Measurements from ENCODE around the gene ZBTB7C. TPM values are rescaled to one million over a fixed set of nuclear protein-coding genes. Genes with fewer than 3 reads are reported as not detected.

ZBTB7C gene
- total and polyA plus RNA-seq, 5 donors = 0.88 to 3.7 (median 2.0) TPM

DNA sequence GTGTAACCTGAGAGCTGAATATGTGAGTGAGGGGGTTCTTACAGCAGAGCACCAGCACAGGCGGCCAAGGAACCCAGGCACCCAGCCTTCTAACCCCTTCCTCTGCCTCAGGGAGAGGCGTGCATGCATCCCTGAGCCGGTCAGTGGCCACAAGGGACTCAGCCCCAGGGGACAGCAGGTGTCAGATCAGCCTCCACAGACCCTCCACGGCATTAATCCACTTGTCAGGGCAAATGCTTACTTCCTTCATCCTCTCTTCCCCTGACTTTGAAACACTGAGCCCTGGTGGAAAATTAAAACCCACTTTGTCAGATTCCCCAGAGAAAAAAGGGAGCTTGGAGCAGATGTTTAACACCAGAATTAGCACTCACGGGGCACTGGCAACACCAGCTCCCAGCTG lies 418.2 kb downstream of the ZBTB7C start:
- ATAC-seq (no peak), DNase-seq (no peak)
- no peaks in the 10 kb centered on the region for H3K27me3 ChIP-seq (ENCODE audit: control insufficient read depth, insufficient read depth)
- H3K9me3 ChIP-seq (ENCODE audit: control insufficient read depth, low read length) = no peaks in the 10 kb centered on the region
- intact Hi-C loops (cut with DNase I) = no loop called here
- WGBS = 75% methylated on average over 5 of the region's 5 CpGs
- no peak overlapping the region for H3K4me3 ChIP-seq (ENCODE audit: low read length)
- H3K4me1 ChIP-seq (ENCODE audit: control insufficient read depth, insufficient read depth, low read length) = no peaks in the 10 kb centered on the region
- no peak overlapping the region for H3K27ac ChIP-seq (ENCODE audit: low read length)

DNA sequence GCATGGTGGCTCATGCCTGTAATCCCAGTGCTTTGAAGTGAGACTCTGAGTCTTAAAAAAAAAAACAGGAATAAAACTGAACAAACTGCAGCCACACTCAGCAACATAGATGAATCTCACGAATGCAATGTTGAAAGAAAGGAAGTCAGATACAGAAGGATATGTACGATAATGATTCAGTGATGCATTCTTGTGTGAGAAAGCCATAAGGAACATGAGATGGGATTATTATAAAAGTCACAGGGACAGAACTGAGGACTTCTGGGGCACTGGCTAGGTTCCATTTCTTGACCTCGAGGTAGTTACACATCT lies 421.8 kb downstream of the ZBTB7C start:
- no peaks in the 10 kb centered on the region for H3K27me3 ChIP-seq (ENCODE audit: control insufficient read depth, insufficient read depth)
- ATAC-seq = no peak
- no peak for DNase-seq
- H3K9me3 ChIP-seq (ENCODE audit: control insufficient read depth, low read length) = no peaks in the 10 kb centered on the region
- H3K27ac ChIP-seq (ENCODE audit: low read length) = no peak overlapping the region
- no peak overlapping the region for H3K4me3 ChIP-seq (ENCODE audit: low read length)
- WGBS = 53% methylated on average over 3 of the region's 3 CpGs
- intact Hi-C loops (cut with DNase I) = no loop called here
- no peaks in the 10 kb centered on the region for H3K4me1 ChIP-seq (ENCODE audit: control insufficient read depth, insufficient read depth, low read length)

DNA sequence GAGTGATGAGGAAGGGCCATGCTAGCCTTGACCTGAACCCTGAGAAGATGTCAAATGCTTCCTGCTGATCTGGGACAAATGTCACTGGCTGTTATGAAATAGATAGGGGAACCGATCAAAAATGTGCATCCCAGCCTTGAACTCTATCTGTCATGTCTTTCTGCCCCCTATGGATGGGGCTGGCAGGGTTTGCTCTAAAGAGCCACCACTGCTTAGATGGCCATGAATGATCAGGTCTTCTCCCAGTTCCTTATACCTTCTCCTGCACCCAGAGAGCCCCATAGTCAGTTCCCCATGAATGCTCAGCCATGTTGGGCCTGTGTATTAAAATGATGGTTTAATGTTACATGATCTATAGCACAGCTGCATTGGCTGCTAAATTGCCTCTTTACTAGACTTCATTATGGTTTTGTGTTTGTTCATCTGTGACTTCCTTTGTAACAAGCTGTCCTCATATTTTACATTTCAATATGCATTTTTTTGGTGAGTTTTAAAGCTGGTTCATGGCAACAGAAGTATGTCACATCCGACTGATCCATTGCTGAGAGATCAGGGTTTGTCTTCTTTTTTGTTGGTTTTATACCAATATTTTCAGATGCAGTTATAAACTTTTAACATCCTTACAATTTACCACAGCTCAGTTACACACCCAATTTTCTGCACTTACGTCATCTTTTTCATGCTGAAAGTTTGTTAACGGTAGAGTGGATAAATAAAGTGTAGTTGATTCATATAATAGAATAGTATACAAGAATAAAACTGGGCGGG lies 422.4 kb downstream of the ZBTB7C start:
- Histone ChIP-seq H3K9me3 (ENCODE audit: control insufficient read depth, low read length) (no peaks in the 10 kb centered on the region), H3K4me1 (ENCODE audit: control insufficient read depth, insufficient read depth, low read length) (no peaks in the 10 kb centered on the region), H3K27ac (ENCODE audit: low read length) (no peak overlapping the region), H3K4me3 (ENCODE audit: low read length) (no peak overlapping the region), H3K27me3 (ENCODE audit: control insufficient read depth, insufficient read depth) (no peaks in the 10 kb centered on the region)
- ATAC-seq = no peak
- intact Hi-C loops (cut with DNase I) = no loop called here
- 72% methylated on average over 5 of the region's 5 CpGs for WGBS
- DNase-seq = no peak

DNA sequence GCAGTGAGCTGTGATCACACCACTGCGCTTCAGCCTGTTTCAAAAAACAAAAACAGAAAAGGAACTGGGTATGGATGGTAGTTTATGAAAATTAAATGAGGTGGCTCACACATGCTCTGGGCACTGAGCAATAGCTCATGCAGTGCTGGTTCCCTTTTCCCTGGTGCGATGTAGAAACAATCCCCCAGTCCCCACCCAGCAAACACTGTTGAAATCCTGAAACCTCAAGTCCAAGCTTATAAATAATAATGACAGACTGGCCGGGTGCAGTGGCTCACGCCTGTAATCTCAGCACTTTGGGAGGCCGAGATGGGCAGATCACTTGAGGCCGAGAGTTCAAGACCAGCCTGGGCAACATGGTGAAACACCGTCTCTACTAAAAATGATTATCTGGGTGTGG lies 423.3 kb downstream of the ZBTB7C start:
- H3K4me3 ChIP-seq (ENCODE audit: low read length) = no peak overlapping the region
- H3K27me3 ChIP-seq (ENCODE audit: control insufficient read depth, insufficient read depth) = no peaks in the 10 kb centered on the region
- peak; percentile 40 to 49 for ATAC-seq
- no peak overlapping the region for H3K27ac ChIP-seq (ENCODE audit: low read length)
- DNase-seq = no peak
- intact Hi-C loops (cut with DNase I) = no loop called here
- no peaks in the 10 kb centered on the region for H3K9me3 ChIP-seq (ENCODE audit: control insufficient read depth, low read length)
- no peaks in the 10 kb centered on the region for H3K4me1 ChIP-seq (ENCODE audit: control insufficient read depth, insufficient read depth, low read length)
- WGBS = 84% methylated on average over 7 of the region's 7 CpGs

DNA sequence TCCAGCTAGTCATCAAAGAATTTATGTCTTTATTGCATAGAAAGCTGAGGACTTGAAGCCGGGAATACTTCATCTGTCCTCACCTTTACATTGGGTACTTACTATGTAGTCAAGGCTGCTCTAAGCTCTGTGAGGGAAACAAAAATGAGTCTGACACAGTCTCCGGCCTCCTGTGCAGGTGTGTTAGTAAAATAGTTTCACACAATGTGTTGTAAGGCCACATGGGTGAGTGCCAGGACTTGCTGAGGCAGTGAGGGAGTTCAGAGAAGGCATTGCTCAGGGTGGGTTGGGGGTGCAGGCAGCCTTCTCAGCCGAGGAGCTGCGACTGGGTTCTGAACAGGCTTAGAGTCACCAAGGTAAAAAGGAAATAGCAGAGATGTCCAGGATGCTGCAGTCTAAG lies 424.2 kb downstream of the ZBTB7C start:
- Histone ChIP-seq H3K27me3 (ENCODE audit: control insufficient read depth, insufficient read depth) (no peaks in the 10 kb centered on the region), H3K27ac (ENCODE audit: low read length) (no peak overlapping the region), H3K9me3 (ENCODE audit: control insufficient read depth, low read length) (no peaks in the 10 kb centered on the region), H3K4me1 (ENCODE audit: control insufficient read depth, insufficient read depth, low read length) (no peaks in the 10 kb centered on the region), H3K4me3 (ENCODE audit: low read length) (no peak overlapping the region)
- DNase-seq = no peak
- intact Hi-C loops (cut with DNase I) = no loop called here
- 88% methylated on average over 4 of the region's 4 CpGs for WGBS
- ATAC-seq = no peak

DNA sequence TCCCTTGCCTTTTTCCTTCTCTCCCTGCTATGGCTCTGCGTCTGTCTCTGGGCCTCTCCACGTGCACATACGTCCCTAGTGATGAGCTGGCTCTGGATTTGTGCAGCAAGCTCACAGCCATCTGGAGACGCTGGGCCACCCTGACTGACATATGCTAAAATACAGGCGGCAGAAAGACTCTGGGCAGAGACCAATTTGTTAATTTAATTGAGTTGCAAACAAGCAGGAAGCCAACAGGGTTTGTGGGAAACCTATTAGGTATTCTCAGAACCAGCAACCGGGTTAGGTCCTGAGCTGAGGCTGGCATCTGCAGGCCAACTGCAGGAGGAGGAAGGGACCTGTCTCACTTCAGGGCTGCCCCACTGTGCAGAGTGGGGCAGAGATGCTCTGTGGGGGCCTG lies 425.2 kb downstream of the ZBTB7C start:
- Histone ChIP-seq H3K4me1 (ENCODE audit: control insufficient read depth, insufficient read depth, low read length) (no peaks in the 10 kb centered on the region), H3K27ac (ENCODE audit: low read length) (no peak overlapping the region), H3K27me3 (ENCODE audit: control insufficient read depth, insufficient read depth) (no peaks in the 10 kb centered on the region), H3K4me3 (ENCODE audit: low read length) (no peak overlapping the region), H3K9me3 (ENCODE audit: control insufficient read depth, low read length) (no peaks in the 10 kb centered on the region)
- 80% methylated on average over 6 of the region's 6 CpGs for WGBS
- intact Hi-C loops (cut with DNase I) = no loop called here
- ATAC-seq (no peak), DNase-seq (peak in 1 of 3 donors; percentile 2)

DNA sequence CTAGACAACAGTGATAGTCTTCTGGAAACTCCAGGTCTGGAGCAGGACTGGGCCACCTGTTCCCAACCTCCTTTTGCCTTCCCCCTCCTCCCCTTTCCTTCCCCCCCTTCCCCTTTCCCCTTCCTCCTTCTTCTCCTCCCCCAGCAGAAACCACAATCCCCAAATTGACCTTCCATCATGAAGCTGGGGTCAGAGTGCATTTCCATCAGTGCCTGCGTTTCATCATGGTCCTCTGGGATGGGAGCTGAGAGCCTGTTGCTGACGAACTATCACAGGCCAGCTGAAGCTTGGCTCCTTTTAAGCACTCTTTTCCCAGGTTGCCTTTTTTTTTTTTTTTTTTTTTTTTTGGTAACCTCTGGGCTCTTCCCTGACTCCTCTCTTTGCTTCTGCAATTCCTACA lies 426.1 kb downstream of the ZBTB7C start:
- ATAC-seq = no peak

DNA sequence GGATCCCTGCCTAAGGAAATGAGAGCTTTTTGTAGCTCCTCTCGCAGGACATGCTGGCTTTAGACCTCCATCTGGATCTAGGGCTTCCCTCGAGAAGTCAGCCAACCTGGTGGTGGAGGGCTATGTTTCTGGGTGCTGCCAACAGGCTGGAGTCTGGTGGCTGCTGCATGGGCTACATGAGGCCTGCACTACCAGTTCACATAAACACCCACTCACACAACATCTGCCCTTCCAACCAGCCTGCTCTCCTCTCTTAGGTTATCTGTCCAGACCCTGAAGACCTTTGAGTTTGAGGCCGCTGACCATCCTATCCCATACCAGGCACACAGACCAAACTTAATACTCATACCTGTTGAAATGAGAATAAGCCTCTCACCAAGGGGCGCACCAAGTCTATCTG lies 427.4 kb downstream of the ZBTB7C start:
- H3K4me3 ChIP-seq (ENCODE audit: low read length) = no peak overlapping the region
- no peaks in the 10 kb centered on the region for H3K4me1 ChIP-seq (ENCODE audit: control insufficient read depth, insufficient read depth, low read length)
- H3K27ac ChIP-seq (ENCODE audit: low read length) = no peak overlapping the region
- no peak for ATAC-seq
- H3K9me3 ChIP-seq (ENCODE audit: control insufficient read depth, low read length) = no peaks in the 10 kb centered on the region
- WGBS = 92% methylated on average over 4 of the region's 4 CpGs
- intact Hi-C loops (cut with DNase I) = no loop called here
- H3K27me3 ChIP-seq (ENCODE audit: control insufficient read depth, insufficient read depth) = no peaks in the 10 kb centered on the region
- no peak for DNase-seq

More for the DNA sequence above, 426.1 kb downstream of the ZBTB7C start:
- WGBS = 66% methylated on average over 2 of the region's 2 CpGs
- H3K27ac ChIP-seq (ENCODE audit: low read length) = no peak overlapping the region
- no peaks in the 10 kb centered on the region for H3K9me3 ChIP-seq (ENCODE audit: control insufficient read depth, low read length)
- no peaks in the 10 kb centered on the region for H3K4me1 ChIP-seq (ENCODE audit: control insufficient read depth, insufficient read depth, low read length)
- no peak overlapping the region for H3K4me3 ChIP-seq (ENCODE audit: low read length)
- H3K27me3 ChIP-seq (ENCODE audit: control insufficient read depth, insufficient read depth) = no peaks in the 10 kb centered on the region
- DNase-seq = no peak
- intact Hi-C loops (cut with DNase I) = no loop called here

DNA sequence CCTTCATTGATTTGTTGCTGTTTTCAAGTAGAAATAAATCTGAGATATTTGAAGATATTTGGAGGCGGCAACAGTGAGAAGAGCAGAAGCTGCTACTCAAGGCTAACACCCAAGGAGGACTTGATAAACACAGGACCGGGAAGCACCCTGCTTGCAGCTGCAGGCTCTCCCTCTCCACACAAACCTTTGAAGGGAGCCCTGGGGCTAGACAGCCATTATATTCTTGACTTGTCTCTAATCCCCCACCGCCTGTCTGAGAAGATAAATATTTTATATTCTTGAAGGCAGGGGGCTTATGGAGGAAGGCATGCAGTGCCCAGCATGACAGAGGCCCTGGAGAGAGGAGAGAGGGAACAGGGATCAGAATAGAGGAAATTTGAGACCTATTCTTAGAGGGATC lies 427.9 kb downstream of the ZBTB7C start:
- ATAC-seq = no peak
- H3K9me3 ChIP-seq (ENCODE audit: control insufficient read depth, low read length) = no peaks in the 10 kb centered on the region
- no peak for DNase-seq
- intact Hi-C loops (cut with DNase I) = no loop called here
- no peak overlapping the region for H3K27ac ChIP-seq (ENCODE audit: low read length)
- 84% methylated on average over 3 of the region's 3 CpGs for WGBS
- no peak overlapping the region for H3K4me3 ChIP-seq (ENCODE audit: low read length)
- no peaks in the 10 kb centered on the region for H3K4me1 ChIP-seq (ENCODE audit: control insufficient read depth, insufficient read depth, low read length)
- no peaks in the 10 kb centered on the region for H3K27me3 ChIP-seq (ENCODE audit: control insufficient read depth, insufficient read depth)

DNA sequence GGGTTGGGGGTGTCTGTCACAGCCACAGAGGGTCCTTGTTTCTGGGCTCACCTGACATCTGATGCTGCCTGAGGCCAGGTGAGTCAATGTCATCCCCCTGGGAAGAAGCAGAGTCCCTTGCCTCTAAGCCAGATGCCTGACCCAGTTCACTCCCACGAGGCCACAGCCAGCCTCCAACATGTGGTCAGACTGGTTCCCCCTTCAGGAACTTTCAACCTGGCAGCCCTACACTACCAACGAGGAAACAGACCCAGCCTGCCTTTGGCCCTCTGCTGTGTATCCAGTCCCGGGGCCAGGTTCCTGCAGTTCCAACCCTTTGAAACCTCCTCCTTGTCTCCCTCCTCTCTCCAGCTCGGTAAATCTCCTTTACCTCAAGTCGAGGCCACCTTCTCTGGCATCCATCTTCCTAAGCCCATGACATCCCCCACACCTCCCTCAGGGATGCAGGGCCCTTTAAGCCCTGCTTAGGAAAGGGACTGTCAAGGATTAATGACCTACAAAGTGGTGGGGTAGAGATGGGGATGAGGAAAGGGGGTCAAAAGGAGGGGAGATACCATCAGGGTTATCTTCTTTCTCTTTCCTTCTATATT lies 429.5 kb downstream of the ZBTB7C start:
- H3K27me3 ChIP-seq (ENCODE audit: control insufficient read depth, insufficient read depth) = no peaks in the 10 kb centered on the region
- no peaks in the 10 kb centered on the region for H3K4me1 ChIP-seq (ENCODE audit: control insufficient read depth, insufficient read depth, low read length)
- intact Hi-C loops (cut with DNase I) = no loop called here
- ATAC-seq = no peak
- H3K9me3 ChIP-seq (ENCODE audit: control insufficient read depth, low read length) = no peaks in the 10 kb centered on the region
- peak in 1 of 3 donors; percentile 13 for DNase-seq
- no peak overlapping the region for H3K4me3 ChIP-seq (ENCODE audit: low read length)
- 44% methylated on average over 5 of the region's 5 CpGs for WGBS
- H3K27ac ChIP-seq (ENCODE audit: low read length) = no peak overlapping the region

DNA sequence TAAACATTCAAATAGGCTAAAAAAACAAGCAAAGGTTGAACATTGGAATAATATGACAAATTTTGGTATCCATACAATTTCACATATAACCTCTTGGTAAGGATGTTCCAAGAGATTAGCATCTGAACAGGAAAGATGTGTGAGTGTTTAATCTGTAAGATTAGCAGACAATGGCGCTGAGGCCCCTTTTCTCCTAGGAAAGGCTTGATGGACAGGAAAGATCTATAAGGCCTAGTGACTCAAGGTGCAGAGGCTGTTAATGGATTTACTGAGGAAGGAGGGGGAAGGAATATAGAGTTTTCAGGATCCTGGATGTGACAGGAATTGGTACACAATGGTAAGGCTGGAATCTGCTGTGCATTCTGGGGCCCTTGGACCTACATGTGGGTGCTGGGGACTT lies 430.6 kb downstream of the ZBTB7C start:
- H3K4me3 ChIP-seq (ENCODE audit: low read length) = no peak overlapping the region
- H3K27me3 ChIP-seq (ENCODE audit: control insufficient read depth, insufficient read depth) = no peaks in the 10 kb centered on the region
- H3K4me1 ChIP-seq (ENCODE audit: control insufficient read depth, insufficient read depth, low read length) = no peaks in the 10 kb centered on the region
- WGBS = 71% methylated on average over 1 of the region's 1 CpG
- no peak for DNase-seq
- H3K9me3 ChIP-seq (ENCODE audit: control insufficient read depth, low read length) = no peaks in the 10 kb centered on the region
- ATAC-seq = no peak
- intact Hi-C loops (cut with DNase I) = no loop called here
- no peak overlapping the region for H3K27ac ChIP-seq (ENCODE audit: low read length)

DNA sequence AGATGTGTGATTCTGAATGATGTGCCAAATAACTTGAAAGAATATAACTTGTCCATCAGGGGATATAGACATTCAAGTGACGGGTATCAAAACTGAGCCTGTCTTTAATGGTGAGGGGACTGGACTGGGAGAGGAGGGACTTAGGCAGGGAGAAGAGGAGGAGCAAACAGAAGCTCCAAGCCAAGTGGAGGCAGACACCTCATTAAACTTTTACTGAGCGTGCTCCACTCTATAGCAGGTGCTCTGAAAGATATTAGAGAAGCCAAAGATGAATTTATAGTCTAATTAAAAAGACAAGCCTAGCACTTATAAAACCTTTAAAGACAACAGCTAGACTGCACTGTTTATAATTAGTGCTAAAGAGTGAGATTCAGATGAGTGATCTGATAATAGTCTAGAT lies 431.0 kb downstream of the ZBTB7C start:
- Histone ChIP-seq H3K27me3 (ENCODE audit: control insufficient read depth, insufficient read depth) (no peaks in the 10 kb centered on the region), H3K9me3 (ENCODE audit: control insufficient read depth, low read length) (no peaks in the 10 kb centered on the region), H3K4me1 (ENCODE audit: control insufficient read depth, insufficient read depth, low read length) (no peaks in the 10 kb centered on the region), H3K27ac (ENCODE audit: low read length) (no peak overlapping the region), H3K4me3 (ENCODE audit: low read length) (no peak overlapping the region)
- intact Hi-C loops (cut with DNase I) = no loop called here
- 95% methylated on average over 2 of the region's 2 CpGs for WGBS
- ATAC-seq (no peak), DNase-seq (no peak)

Measured in right cardiac atrium (tissue), 5 donors.